ENCODE measurements around the gene ANKS1A. TPM values are rescaled to one million over a fixed set of nuclear protein-coding genes. Genes with fewer than 3 reads are reported as not detected.
"Not testable (repeated sequence)": the region's sequence is repeated elsewhere in the genome, so short reads cannot be mapped to it uniquely, and the experiment has no call there.

The ANKS1A gene
- total RNA-seq, 2 donors from 2014 or later, result 20.5 to 68.4 TPM

- H3K27me3 ChIP-seq (replicated peaks; ENCODE audit: insufficient read depth), result no peaks in the 10 kb centered on the region
- TF ChIP-seq POLR2A (IDR thresholded peaks at IDR 0.05) (no peak), POLR2AphosphoS5 (IDR thresholded peaks at IDR 0.05) (no peak)
- TF ChIP-seq, protein P1, sequence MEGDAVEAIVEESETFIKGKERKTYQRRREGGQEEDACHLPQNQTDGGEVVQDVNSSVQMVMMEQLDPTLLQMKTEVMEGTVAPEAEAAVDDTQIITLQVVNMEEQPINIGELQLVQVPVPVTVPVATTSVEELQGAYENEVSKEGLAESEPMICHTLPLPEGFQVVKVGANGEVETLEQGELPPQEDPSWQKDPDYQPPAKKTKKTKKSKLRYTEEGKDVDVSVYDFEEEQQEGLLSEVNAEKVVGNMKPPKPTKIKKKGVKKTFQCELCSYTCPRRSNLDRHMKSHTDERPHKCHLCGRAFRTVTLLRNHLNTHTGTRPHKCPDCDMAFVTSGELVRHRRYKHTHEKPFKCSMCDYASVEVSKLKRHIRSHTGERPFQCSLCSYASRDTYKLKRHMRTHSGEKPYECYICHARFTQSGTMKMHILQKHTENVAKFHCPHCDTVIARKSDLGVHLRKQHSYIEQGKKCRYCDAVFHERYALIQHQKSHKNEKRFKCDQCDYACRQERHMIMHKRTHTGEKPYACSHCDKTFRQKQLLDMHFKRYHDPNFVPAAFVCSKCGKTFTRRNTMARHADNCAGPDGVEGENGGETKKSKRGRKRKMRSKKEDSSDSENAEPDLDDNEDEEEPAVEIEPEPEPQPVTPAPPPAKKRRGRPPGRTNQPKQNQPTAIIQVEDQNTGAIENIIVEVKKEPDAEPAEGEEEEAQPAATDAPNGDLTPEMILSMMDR (IDR thresholded peaks at IDR 0.05), result no peak
- H3K4me3 ChIP-seq, result no peak overlapping the region
- H3K4me1 ChIP-seq (replicated peaks), result no peaks in the 10 kb centered on the region
- no peak overlapping the region for H3K27ac ChIP-seq
- no peaks in the 10 kb centered on the region for H3K9me3 ChIP-seq
- DNase-seq (ENCODE audit: low spot score), result no peak
- WGBS, result 89% methylated on average over 4 of the region's 4 CpGs
- H3K36me3 ChIP-seq, result no peaks in the 10 kb centered on the region
- intact Hi-C loops (cut with DNase I), result no loop called here
Observed at GRCh38 chr6:34875292-34876213, 13.5 kb upstream of the ANKS1A start.

GRCh38 chr6:34876472-34876871 lies 12.6 kb upstream of the ANKS1A start:
- no peak for DNase-seq (ENCODE audit: low spot score)
- intact Hi-C loops (cut with DNase I), result no loop called here
- Histone ChIP-seq H3K4me3 (no peak overlapping the region), H3K4me1 (replicated peaks) (no peaks in the 10 kb centered on the region), H3K9me3 (no peaks in the 10 kb centered on the region), H3K36me3 (no peaks in the 10 kb centered on the region), H3K27ac (no peak overlapping the region), H3K27me3 (replicated peaks; ENCODE audit: insufficient read depth) (no peaks in the 10 kb centered on the region)
- TF ChIP-seq POLR2AphosphoS5 (IDR thresholded peaks at IDR 0.05), result no peak
- TF ChIP-seq, protein P1 (IDR thresholded peaks at IDR 0.05), result no peak
- no peak for TF ChIP-seq POLR2A (IDR thresholded peaks at IDR 0.05)
- WGBS, result 95% methylated on average over 3 of the region's 3 CpGs

GRCh38 chr6:34877259-34877658 lies 11.8 kb upstream of the ANKS1A start:
- H3K27ac ChIP-seq, result no peak overlapping the region
- no peak for DNase-seq (ENCODE audit: low spot score)
- H3K4me3 ChIP-seq, result no peak overlapping the region
- no peaks in the 10 kb centered on the region for H3K9me3 ChIP-seq
- TF ChIP-seq POLR2A (IDR thresholded peaks at IDR 0.05), result no peak
- TF ChIP-seq, protein P1 (IDR thresholded peaks at IDR 0.05), result no peak
- TF ChIP-seq POLR2AphosphoS5 (IDR thresholded peaks at IDR 0.05), result no peak
- H3K36me3 ChIP-seq, result no peaks in the 10 kb centered on the region
- no peaks in the 10 kb centered on the region for H3K27me3 ChIP-seq (replicated peaks; ENCODE audit: insufficient read depth)
- 59% methylated on average over 1 of the region's 1 CpG for WGBS
- H3K4me1 ChIP-seq (replicated peaks), result no peaks in the 10 kb centered on the region
- intact Hi-C loops (cut with DNase I), result no loop called here

DNA sequence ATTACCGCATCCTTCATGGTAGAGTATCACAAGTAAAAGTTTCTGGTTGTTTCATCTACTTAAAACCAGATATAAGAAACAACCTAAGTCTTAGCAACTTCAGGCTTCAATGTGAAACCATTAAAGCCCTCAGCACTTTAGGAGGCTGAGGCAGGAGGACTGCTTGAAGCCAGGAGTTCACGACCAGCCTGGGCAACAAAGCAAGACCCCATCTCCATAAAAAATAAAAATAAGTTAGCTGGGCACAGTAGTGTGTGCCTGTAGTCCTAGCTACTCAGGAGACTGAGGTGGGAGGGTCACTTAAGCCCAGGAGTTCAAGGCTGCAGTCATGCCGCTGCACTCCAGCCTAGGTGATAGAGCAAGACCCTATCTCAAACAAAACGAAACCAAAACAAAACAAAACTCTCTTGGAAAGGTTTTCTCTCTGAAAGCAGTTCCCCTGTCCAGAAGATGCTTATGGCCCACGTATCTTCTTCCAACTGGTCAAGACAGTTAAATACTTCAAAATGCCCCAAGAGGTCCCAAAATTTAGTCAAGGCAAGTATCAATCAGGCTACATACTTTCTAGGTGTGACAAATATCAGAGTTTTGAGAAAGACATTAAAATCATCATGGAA lies 11.1 kb upstream of the ANKS1A start:
- H3K36me3 ChIP-seq, result no peaks in the 10 kb centered on the region
- no peaks in the 10 kb centered on the region for H3K27me3 ChIP-seq (replicated peaks; ENCODE audit: insufficient read depth)
- WGBS, result 91% methylated on average over 5 of the region's 5 CpGs

DNA sequence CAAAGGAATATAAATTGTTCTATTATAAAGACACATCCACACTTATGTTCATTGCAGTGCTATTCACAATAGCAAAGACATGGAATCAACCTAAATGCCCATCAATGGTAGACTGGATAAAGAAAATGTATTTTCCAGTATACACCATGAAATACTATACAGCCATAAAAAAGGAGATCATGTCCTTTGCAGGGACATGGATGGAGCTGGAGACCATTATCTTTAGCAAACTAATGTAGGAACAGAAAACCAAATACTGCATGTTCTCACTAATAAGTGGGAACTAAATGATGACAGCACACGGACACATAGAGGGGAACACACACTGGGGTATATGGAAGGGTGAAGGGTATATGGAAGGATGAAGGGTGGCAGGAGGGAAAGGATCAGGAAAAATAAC lies 5.0 kb upstream of the ANKS1A start:
- H3K4me3 ChIP-seq; H3K36me3 ChIP-seq; H3K9me3 ChIP-seq; intact Hi-C loops (cut with DNase I); H3K27me3 ChIP-seq (replicated peaks; ENCODE audit: insufficient read depth); H3K4me1 ChIP-seq (replicated peaks); H3K27ac ChIP-seq; DNase-seq (ENCODE audit: low spot score): not testable (repeated sequence)
- WGBS, result 100% methylated on average over 1 of the region's 1 CpG

More for the DNA sequence above, 11.1 kb upstream of the ANKS1A start:
- intact Hi-C loops (cut with DNase I), result no loop called here
- Histone ChIP-seq H3K4me3 (no peak overlapping the region), H3K27ac (no peak overlapping the region), H3K4me1 (replicated peaks) (no peaks in the 10 kb centered on the region), H3K9me3 (no peaks in the 10 kb centered on the region)
- TF ChIP-seq, protein P1 (IDR thresholded peaks at IDR 0.05), result no peak
- TF ChIP-seq POLR2AphosphoS5 (IDR thresholded peaks at IDR 0.05) (no peak), POLR2A (IDR thresholded peaks at IDR 0.05) (no peak)
- DNase-seq (ENCODE audit: low spot score), result no peak
